ENCODE measurements around the gene TEX44.

Gene TEX44

GRCh38 chr2:231640241-231640640, 47.6 kb downstream of the TEX44 start:
- no peak for DNase-seq

GRCh38 chr2:231640641-231641111, 48.0 kb downstream of the TEX44 start:
- no peak for DNase-seq

- DNase-seq = no peak
Measured at GRCh38 chr2:231642631-231643494, 50.2 kb downstream of the TEX44 start.

DNA sequence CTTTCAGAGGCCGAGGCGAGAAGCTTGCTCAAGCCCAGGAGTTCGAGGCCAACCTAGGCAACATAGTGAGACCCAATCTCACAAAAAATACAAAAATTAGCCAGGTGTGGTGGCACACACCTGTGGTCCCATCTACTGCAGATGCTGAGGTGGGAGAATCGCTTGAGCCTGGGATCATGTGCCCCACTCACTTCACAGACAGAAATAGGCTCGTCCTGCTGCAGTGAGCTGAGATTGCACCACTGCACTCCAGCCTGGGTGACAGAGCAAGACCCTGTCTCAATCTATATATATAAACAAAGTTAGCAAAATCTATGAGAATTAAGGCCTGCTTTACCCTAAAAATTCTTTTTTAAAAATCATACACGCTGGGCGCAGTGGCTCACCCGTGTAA, 50.8 kb downstream of the TEX44 start:
- no peak for DNase-seq
